Spleen (tissue), 7 donors: Measurements from ENCODE around the gene CIDEC.

Experiments
- CTCF ChIP-seq, 11 experiments: fragments of 200-600 bp in 7 of 11; fragments of 450-650 bp in 4 of 11; sonication (generic) in 4 of 11; IDR thresholded peaks in 8 of 11; conservative IDR thresholded peaks in 3 of 11; 1 replicate in 7 of 11; 2 replicates in 4 of 11; pipeline versions ENCODE4 v1.4.0 to v1.8.0; 2016 to 2021; ENCODE audit warnings: antibody characterized with exemption in 11 of 11, inconsistent platforms in 4 of 11, mild to moderate bottlenecking in 1 of 11
- POLR2A ChIP-seq, 3 donors: fragments of 450-650 bp; IDR thresholded peaks; one replicate each; pipeline ENCODE4 v1.5.1; 2017; ENCODE audit warnings: antibody characterized with exemption in 3 of 3, mild to moderate bottlenecking in 1 of 3
- POLR2AphosphoS5 ChIP-seq, 3 donors: sonication (generic); formaldehyde crosslinking; IDR thresholded peaks; one replicate each; pipeline ENCODE4 v1.5.1; 2017; ENCODE audit warnings: antibody characterized with exemption in 3 of 3
- donor health status: DM: no; HTN: no; CAD: no; lungs with moderate emphysema.
- donor health status: DM: no; HTN: no; CAD: no.
- donor health status: DM: no; HTN: no; CAD: no.

- no peak for TF ChIP-seq CTCF (IDR thresholded peaks at IDR 0.05 in 8 of 11, conservative IDR thresholded peaks at IDR 0.05 in 3 of 11)
- no peak for TF ChIP-seq POLR2A (IDR thresholded peaks at IDR 0.05)
- peak in 2 of 3 donors; percentile 13 to 59 for TF ChIP-seq POLR2AphosphoS5 (IDR thresholded peaks at IDR 0.05)
Observed at GRCh38 chr3:9828801-9829755, 51.0 kb downstream of the CIDEC start.
